ENCODE results near the gene RPIA. TPM values are rescaled to one million over a fixed set of nuclear protein-coding genes. Genes with fewer than 3 reads are reported as not detected.
"Not testable (repeated sequence)": the region's sequence is repeated elsewhere in the genome, so short reads cannot be mapped to it uniquely, and the experiment has no call there.

RPIA gene
- polyA plus RNA-seq, 1 donor, result 32.6 TPM

DNA sequence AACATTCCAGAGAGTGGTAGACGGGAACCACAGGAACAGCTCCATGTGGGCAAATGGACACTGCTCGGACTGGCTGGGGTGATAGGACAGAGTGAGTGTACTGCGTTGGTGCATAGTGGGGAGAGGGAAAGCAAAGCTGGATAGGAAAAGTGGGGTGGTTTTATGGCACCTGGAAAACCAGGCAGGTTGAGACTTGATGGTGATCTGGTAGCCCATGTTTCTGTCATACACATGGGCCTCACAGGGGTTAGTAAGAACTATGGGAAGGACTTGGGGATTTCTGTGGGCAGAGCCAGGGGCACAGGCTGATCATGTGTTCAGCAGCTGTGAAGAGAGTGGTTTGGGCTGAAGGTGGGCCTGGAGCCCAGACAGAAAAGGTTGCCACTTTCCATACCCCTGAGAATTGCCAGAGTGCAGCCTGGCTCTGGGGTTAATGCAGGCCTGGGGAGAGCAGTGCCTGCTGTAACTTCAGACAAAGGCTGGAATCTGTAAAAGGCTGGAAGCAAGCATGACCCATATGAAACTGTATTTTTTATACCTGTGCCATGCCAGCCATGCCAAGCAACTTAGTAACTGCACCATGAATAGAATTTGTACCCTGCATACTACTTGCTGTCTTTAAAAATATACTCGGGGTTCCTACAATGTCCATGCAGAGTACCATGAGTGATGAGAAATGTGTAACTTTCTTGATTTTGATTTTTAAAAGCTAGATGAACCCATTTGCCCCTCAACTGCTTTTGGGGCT lies 41.9 kb downstream of the RPIA start:
- DNase-seq, result no peak

GRCh38 chr2:88735133-88735532 lies 43.7 kb downstream of the RPIA start:
- DNase-seq, result no peak

GRCh38 chr2:88735853-88736252 lies 44.4 kb downstream of the RPIA start:
- DNase-seq, result no peak

GRCh38 chr2:88736437-88736836 lies 45.0 kb downstream of the RPIA start:
- DNase-seq, result no peak

DNA sequence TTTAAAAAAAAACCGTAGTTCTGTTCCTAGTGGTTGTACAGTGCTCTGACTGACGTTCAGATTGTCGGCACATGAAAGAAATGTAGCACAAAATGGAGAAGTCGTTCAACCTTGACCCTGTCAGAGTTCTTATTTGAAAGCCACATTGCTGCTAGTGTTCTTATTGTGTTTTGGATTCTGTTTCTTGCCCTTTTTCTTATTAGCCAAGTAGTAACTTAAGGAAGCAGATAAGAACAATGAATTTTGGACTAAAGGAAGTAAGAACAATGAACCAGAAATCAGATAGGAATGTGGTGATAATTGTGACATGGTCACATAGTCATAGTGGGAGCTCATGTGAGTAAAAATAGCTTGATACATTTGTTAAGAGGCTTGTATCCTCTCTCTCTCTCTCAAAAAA lies 45.9 kb downstream of the RPIA start:
- DNase-seq, result no peak

- DNase-seq, result no peak
Observed at GRCh38 chr2:88738271-88738670, 46.8 kb downstream of the RPIA start.

DNA sequence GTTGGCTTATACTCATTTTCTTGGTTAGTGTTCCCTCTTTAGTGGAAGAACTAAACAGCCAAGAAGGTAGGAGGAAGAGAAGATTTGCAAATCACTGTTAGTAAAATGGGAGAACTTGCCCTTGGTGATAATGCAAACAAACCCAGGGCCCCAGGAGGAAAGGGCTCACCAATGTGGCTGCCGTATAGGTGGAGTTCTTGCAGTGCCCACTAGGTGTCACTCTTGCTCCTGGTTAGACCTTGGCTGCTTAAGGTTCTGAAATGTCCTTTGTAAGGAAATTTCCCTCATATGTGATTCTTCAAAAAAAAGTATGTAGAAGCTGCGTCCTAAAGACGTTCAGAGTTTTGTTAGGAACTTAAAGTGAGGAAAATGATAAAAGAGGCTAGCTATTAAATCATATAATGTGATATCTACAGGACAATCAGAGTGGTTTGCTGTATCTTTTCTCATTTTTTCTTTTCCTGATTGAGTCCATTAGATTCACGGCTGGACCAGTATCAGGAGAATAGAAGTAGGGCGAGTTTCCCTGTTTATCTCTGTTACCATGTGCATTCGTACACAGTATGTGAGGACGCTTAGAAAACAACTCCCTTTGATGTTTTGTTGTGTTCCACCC lies 48.6 kb downstream of the RPIA start:
- DNase-seq, result peak; percentile 62

- no peak for DNase-seq
Observed at GRCh38 chr2:88746929-88747490, 55.5 kb downstream of the RPIA start.

DNA sequence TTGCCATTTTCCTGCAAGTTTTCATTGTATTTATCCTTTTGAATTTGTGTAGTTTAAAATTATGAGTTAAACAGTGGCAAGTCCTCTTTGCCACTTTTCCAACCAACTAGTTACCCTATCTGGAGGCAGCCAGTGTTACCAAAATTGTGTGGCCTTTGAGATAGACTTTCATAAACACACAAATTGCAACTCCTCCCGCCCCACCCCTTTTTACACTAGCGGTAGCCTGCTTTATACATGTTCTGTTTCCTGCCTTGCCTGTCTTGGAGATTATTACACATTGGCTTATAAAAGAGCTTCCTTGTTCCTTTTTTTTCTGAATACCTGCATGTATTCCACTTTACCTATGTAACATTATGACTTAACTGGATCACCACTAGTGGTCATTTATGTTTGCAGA lies 56.5 kb downstream of the RPIA start:
- no peak for DNase-seq

GRCh38 chr2:88751768-88752167 lies 60.3 kb downstream of the RPIA start:
- no peak for DNase-seq

GRCh38 chr2:88753833-88754584 lies 62.5 kb downstream of the RPIA start:
- DNase-seq, result no peak

GRCh38 chr2:88754585-88755320 lies 63.3 kb downstream of the RPIA start:
- no peak for DNase-seq

GRCh38 chr2:88755836-88756235 lies 64.4 kb downstream of the RPIA start:
- no peak for DNase-seq

GRCh38 chr2:88757025-88757424 lies 65.6 kb downstream of the RPIA start:
- DNase-seq, result no peak

- DNase-seq, result not testable (repeated sequence)
Observed at GRCh38 chr2:88758702-88759101, 67.2 kb downstream of the RPIA start.

GRCh38 chr2:88760819-88761598 lies 69.5 kb downstream of the RPIA start:
- no peak for DNase-seq

- DNase-seq, result no peak
Observed at GRCh38 chr2:88764141-88764849, 72.8 kb downstream of the RPIA start.

- no peak for DNase-seq
Observed at GRCh38 chr2:88764850-88765153, 73.3 kb downstream of the RPIA start.

- DNase-seq, result peak; percentile 43
Observed at GRCh38 chr2:88765154-88765888, 73.8 kb downstream of the RPIA start.

- not testable (repeated sequence) for DNase-seq
Observed at GRCh38 chr2:88765889-88766481, 74.5 kb downstream of the RPIA start.
